ENCODE data around the gene CREB3L2. TPM values are rescaled to one million over a fixed set of nuclear protein-coding genes. Genes with fewer than 3 reads are reported as not detected.
"Not testable (repeated sequence)": the region's sequence is repeated elsewhere in the genome, so short reads cannot be mapped to it uniquely, and the experiment has no call there.

CREB3L2 gene
- total and polyA plus RNA-seq, 2 experiments from 2014 or later = 37.6 to 38.3 TPM

DNA sequence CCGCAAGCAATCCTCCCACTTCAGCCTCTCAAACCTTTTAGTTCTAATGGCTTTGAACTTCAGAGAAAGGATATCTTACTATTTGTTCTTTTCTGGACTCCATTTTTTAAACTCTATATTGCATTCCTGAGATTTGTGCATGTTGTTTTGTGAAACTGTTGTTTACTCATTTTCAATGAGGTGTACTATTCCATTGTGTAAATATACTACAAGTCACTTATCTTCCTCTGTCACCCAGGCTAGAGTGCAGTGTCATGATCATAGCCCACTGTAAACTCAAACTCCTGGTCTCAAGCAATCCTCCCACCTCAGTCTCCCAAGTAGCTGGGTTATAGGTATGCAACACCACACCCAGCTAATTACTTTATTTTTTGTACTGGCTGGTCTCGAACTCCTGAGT, 43.0 kb upstream of the CREB3L2 start:
- TF ChIP-seq EZH2 (IDR thresholded peaks at IDR 0.05; ENCODE audit: borderline replicate concordance) (no peak), EZH2phosphoT487 (IDR thresholded peaks at IDR 0.05; ENCODE audit: low read depth, severe bottlenecking, unreplicated experiment) (no peak)
- TF ChIP-seq, protein P1, sequence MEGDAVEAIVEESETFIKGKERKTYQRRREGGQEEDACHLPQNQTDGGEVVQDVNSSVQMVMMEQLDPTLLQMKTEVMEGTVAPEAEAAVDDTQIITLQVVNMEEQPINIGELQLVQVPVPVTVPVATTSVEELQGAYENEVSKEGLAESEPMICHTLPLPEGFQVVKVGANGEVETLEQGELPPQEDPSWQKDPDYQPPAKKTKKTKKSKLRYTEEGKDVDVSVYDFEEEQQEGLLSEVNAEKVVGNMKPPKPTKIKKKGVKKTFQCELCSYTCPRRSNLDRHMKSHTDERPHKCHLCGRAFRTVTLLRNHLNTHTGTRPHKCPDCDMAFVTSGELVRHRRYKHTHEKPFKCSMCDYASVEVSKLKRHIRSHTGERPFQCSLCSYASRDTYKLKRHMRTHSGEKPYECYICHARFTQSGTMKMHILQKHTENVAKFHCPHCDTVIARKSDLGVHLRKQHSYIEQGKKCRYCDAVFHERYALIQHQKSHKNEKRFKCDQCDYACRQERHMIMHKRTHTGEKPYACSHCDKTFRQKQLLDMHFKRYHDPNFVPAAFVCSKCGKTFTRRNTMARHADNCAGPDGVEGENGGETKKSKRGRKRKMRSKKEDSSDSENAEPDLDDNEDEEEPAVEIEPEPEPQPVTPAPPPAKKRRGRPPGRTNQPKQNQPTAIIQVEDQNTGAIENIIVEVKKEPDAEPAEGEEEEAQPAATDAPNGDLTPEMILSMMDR (IDR thresholded peaks at IDR 0.05; ENCODE audit: poor library complexity) = no peak
- Histone ChIP-seq H3K4me3 (no peak overlapping the region), H3K27me3 (no peaks in the 10 kb centered on the region), H4K20me1 (ENCODE audit: insufficient read depth, poor library complexity, severe bottlenecking) (no peaks in the 10 kb centered on the region), H3K4me2 (no peak overlapping the region), H3K9me2 (replicated peaks; ENCODE audit: insufficient read depth) (no peaks in the 10 kb centered on the region), H2AFZ (no peak overlapping the region), H3K36me3 (replicated peaks; ENCODE audit: insufficient read depth, low read depth) (no peaks in the 10 kb centered on the region), H3K27ac (no peak overlapping the region), H3K79me2 (no peaks in the 10 kb centered on the region), H3K9me3 (ENCODE audit: low read depth) (no peaks in the 10 kb centered on the region), H3K4me1 (ENCODE audit: insufficient read depth) (no peaks in the 10 kb centered on the region)
- WGBS (ENCODE audit: low lambda C conversion rate, missing lambda C conversion rate) = 84% methylated on average over 2 of the region's 2 CpGs
- no peak for DNase-seq (ENCODE audit: low spot score)

DNA sequence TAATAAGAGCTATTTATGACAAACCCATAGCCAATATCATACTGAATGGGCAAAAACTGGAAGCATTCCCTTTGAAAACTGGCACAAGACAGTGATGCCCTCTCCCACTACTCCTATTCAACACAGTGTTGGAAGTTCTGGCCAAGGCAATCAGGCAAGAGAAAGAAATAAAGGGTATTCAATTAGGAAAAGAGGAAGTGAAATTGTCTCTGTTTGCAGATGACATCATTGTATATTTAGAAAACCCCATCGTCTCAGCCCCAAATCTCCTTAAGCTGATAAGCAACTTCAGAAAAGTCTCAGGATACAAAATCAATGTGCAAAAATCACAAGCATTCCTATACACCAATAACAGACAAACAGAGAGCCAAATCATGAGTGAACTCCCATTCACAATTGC, 38.2 kb upstream of the CREB3L2 start:
- H3K27ac ChIP-seq; H3K9me3 ChIP-seq (ENCODE audit: low read depth); H3K4me3 ChIP-seq; DNase-seq (ENCODE audit: low spot score); H4K20me1 ChIP-seq (ENCODE audit: insufficient read depth, poor library complexity, severe bottlenecking); H3K79me2 ChIP-seq; H3K36me3 ChIP-seq (replicated peaks; ENCODE audit: insufficient read depth, low read depth); H3K4me2 ChIP-seq; H3K4me1 ChIP-seq (ENCODE audit: insufficient read depth); H3K9me2 ChIP-seq (replicated peaks; ENCODE audit: insufficient read depth); H2AFZ ChIP-seq; H3K27me3 ChIP-seq: not testable (repeated sequence)
- WGBS (ENCODE audit: low lambda C conversion rate, missing lambda C conversion rate) = 47% methylated on average over 1 of the region's 1 CpG

DNA sequence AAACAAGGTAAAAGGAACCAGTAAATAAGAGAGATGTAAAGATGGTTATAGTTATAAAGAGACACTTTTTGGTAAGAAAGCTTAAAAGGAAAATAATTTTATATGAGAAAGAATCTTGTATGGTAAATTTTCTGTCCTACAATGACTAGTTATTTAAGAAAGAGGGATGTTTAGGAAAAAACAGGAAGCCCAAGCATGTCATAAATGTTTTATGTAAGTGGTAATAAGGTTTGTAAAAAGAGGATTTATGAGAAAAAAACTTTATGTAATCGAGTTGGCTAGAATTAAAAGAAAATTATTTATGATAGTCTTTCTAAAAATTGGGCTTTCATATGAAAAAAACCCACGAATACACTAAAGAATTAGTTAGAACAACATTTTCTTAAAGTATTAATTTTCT, 34.2 kb upstream of the CREB3L2 start:
- 52% methylated on average over 2 of the region's 2 CpGs for WGBS (ENCODE audit: low lambda C conversion rate, missing lambda C conversion rate)
- Histone ChIP-seq H3K27me3 (no peaks in the 10 kb centered on the region), H3K4me2 (no peak overlapping the region), H3K27ac (no peak overlapping the region), H3K36me3 (replicated peaks; ENCODE audit: insufficient read depth, low read depth) (no peaks in the 10 kb centered on the region), H3K79me2 (no peaks in the 10 kb centered on the region), H3K4me1 (ENCODE audit: insufficient read depth) (no peaks in the 10 kb centered on the region), H3K9me2 (replicated peaks; ENCODE audit: insufficient read depth) (no peaks in the 10 kb centered on the region), H2AFZ (no peak overlapping the region), H4K20me1 (ENCODE audit: insufficient read depth, poor library complexity, severe bottlenecking) (no peaks in the 10 kb centered on the region), H3K4me3 (no peak overlapping the region), H3K9me3 (ENCODE audit: low read depth) (peaks cover 4% of the 10 kb centered on the region)
- TF ChIP-seq EZH2phosphoT487 (IDR thresholded peaks at IDR 0.05; ENCODE audit: low read depth, severe bottlenecking, unreplicated experiment) (no peak), EZH2 (IDR thresholded peaks at IDR 0.05; ENCODE audit: borderline replicate concordance) (no peak)
- TF ChIP-seq, protein P1 (IDR thresholded peaks at IDR 0.05; ENCODE audit: poor library complexity) = no peak
- DNase-seq (ENCODE audit: low spot score) = no peak

DNA sequence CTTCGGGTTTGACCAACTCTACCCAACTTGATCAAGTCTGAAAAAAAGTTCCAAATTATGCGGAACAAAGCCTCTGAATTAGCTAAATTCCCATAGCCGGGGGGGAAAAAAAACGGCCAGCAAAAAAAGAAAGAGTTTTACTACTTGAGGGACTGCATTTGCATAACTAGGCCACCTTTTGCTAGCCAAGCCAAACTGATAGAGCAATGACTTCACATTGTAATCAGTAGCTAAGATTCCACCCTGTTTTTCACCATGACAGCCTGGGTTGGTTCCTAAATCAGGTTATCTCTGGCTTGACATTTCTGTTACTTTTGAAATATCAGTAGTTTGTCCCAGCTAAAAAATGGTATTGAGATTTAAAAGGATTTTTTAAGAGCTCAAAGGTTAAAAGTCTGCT, 31.4 kb upstream of the CREB3L2 start:
- no peak for DNase-seq (ENCODE audit: low spot score)
- no peaks in the 10 kb centered on the region for H3K79me2 ChIP-seq
- no peak overlapping the region for H2AFZ ChIP-seq
- no peak overlapping the region for H3K27ac ChIP-seq
- no peaks in the 10 kb centered on the region for H3K9me2 ChIP-seq (replicated peaks; ENCODE audit: insufficient read depth)
- WGBS (ENCODE audit: low lambda C conversion rate, missing lambda C conversion rate) = 86% methylated on average over 4 of the region's 4 CpGs
- peaks cover 6% of the 10 kb centered on the region for H3K4me1 ChIP-seq (ENCODE audit: insufficient read depth)
- no peaks in the 10 kb centered on the region for H3K36me3 ChIP-seq (replicated peaks; ENCODE audit: insufficient read depth, low read depth)
- no peaks in the 10 kb centered on the region for H3K27me3 ChIP-seq
- no peak overlapping the region for H3K4me2 ChIP-seq
- no peaks in the 10 kb centered on the region for H4K20me1 ChIP-seq (ENCODE audit: insufficient read depth, poor library complexity, severe bottlenecking)
- no peak overlapping the region for H3K4me3 ChIP-seq
- TF ChIP-seq EZH2 (IDR thresholded peaks at IDR 0.05; ENCODE audit: borderline replicate concordance) (no peak), EZH2phosphoT487 (IDR thresholded peaks at IDR 0.05; ENCODE audit: low read depth, severe bottlenecking, unreplicated experiment) (no peak)
- TF ChIP-seq, protein P1 (IDR thresholded peaks at IDR 0.05; ENCODE audit: poor library complexity) = no peak
- peaks cover 4% of the 10 kb centered on the region for H3K9me3 ChIP-seq (ENCODE audit: low read depth)

All from hepatocyte (in vitro differentiated cells).